ENCODE measurements around the gene EPN2.

DNA sequence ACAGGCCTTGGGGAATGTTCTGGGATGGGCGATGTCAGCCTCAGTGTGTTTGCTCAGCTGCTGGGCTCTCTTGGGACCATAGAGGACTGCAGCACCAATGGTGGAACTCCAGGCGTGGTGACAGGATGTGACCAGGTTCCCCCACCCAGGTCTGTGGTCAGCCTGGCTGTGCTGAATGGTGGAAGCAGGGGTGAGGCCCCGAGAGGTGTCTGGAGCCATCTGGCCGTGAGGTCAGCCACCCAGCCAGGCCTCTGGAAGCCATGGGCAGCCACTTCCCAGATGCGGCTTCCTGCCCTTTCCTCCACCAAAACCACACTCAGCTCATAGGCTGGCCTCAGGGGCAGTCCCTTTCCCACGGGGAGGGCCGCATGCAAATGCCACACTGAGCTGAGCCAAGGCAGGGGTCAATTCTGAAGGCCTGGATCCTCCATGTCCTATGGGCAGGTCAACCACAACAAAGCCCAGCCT, 133.4 kb downstream of the EPN2 start:
- TF ChIP-seq, protein P1, sequence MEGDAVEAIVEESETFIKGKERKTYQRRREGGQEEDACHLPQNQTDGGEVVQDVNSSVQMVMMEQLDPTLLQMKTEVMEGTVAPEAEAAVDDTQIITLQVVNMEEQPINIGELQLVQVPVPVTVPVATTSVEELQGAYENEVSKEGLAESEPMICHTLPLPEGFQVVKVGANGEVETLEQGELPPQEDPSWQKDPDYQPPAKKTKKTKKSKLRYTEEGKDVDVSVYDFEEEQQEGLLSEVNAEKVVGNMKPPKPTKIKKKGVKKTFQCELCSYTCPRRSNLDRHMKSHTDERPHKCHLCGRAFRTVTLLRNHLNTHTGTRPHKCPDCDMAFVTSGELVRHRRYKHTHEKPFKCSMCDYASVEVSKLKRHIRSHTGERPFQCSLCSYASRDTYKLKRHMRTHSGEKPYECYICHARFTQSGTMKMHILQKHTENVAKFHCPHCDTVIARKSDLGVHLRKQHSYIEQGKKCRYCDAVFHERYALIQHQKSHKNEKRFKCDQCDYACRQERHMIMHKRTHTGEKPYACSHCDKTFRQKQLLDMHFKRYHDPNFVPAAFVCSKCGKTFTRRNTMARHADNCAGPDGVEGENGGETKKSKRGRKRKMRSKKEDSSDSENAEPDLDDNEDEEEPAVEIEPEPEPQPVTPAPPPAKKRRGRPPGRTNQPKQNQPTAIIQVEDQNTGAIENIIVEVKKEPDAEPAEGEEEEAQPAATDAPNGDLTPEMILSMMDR (conservative IDR thresholded peaks at IDR 0.05 in 1 of 2, IDR thresholded peaks at IDR 0.05 in 1 of 2; ENCODE audit: low read depth in 1 of 2, low read length in 2 of 2), result no peak
- TF ChIP-seq EZH2 (IDR thresholded peaks at IDR 0.05; ENCODE audit: low read length, missing control alignments), result no peak
